Kidney (tissue), 14 donors: ENCODE data around the gene NID1. TPM values are rescaled to one million over a fixed set of nuclear protein-coding genes. Genes with fewer than 3 reads are reported as not detected.

ENCODE experiments used
- DNase-seq, 5 donors: peaks; one replicate each; pipeline ENCODE4 v3.0.0-alpha.2; 2013 to 2020
- FAIRE-seq: peaks from 2 replicates; lab custom pipeline; 2012; peaks lifted over from hg19 to GRCh38; lab: Jason Lieb, UNC
- H3K27ac ChIP-seq, 2 donors: one replicate each; pipeline ENCODE4 v1.7.0; 2013; ENCODE audit warnings: low read depth in 2 of 2, low read length in 2 of 2, inconsistent platforms in 1 of 2
- H3K27me3 ChIP-seq: one replicate; pipeline ENCODE4 v1.7.1; 2013; ENCODE audit warnings: low read length, inconsistent platforms; ENCODE audit not compliant: control insufficient read depth, insufficient read depth
- H3K36me3 ChIP-seq, 3 donors: one replicate each; pipeline versions ENCODE4 v1.7.0 to v1.7.1; 2013; ENCODE audit warnings: low read length in 3 of 3, control low read depth in 1 of 3, inconsistent platforms in 1 of 3; ENCODE audit not compliant: insufficient read depth in 3 of 3, control insufficient read depth in 2 of 3
- H3K4me1 ChIP-seq, 3 donors: one replicate each; pipeline versions ENCODE4 v1.7.0 to v1.7.1; 2013; ENCODE audit warnings: low read length in 3 of 3, inconsistent platforms in 1 of 3, low read depth in 1 of 3; ENCODE audit not compliant: control insufficient read depth in 2 of 3, insufficient read depth in 2 of 3
- H3K4me3 ChIP-seq, 3 donors: one replicate each; pipeline versions ENCODE4 v1.7.0 to v1.8.1; 2013; ENCODE audit warnings: low read length in 3 of 3, control low read depth in 1 of 3, inconsistent platforms in 1 of 3
- H3K9ac ChIP-seq, 3 donors: one replicate each; pipeline versions ENCODE4 v1.7.0 to v1.7.1; 2013; ENCODE audit warnings: low read length in 3 of 3, control low read depth in 1 of 3, inconsistent platforms in 1 of 3
- H3K9me3 ChIP-seq, 3 donors: one replicate each; pipeline versions ENCODE4 v1.7.0 to v1.7.1; 2013; ENCODE audit warnings: low read length in 3 of 3, control low read depth in 1 of 3, inconsistent platforms in 1 of 3; ENCODE audit not compliant: control insufficient read depth in 2 of 3, insufficient read depth in 1 of 3
- CTCF ChIP-seq: IDR thresholded peaks from 3 replicates; pipeline ENCODE4 v1.5.1; 2012; ENCODE audit warnings: mild to moderate bottlenecking, moderate library complexity, borderline replicate concordance; ENCODE audit not compliant: insufficient read depth; ENCODE audit errors: extremely low read depth
- intact Hi-C: fragments of 100-400 bp; cut with DNase I; formaldehyde crosslinking; loops from one replicate; pipeline ENCODE4 v1.11.1; 2022
- polyA plus RNA-seq: library from polyadenylated mRNA; stranded (reverse); fragments of 350-450 nt; fragmentation: Illumina TruSeq; extraction: RNeasy Lipid Tissue Mini Kit (QIAGEN cat#74804); gene quantifications from one replicate; pipeline ENCODE4 v1.2.3, GENCODE V29; 2014; ENCODE audit warnings: low read depth, low replicate concordance; ENCODE audit not compliant: insufficient read depth
- total RNA-seq: library from RNA; stranded (reverse); fragmentation: NEBNext Ultra II Directional; extraction: Animal tissue kit (Norgen Biotek cat#: 25700); gene quantifications from one replicate; pipeline ENCODE4 v1.2.1, GENCODE V29; 2021
- donor health status: control.
- donor health status: control.
- donor health status: control.
- donor health status: control.
- donor health status: control.
- donor health status: DM: yes; HTN: yes; CAD: no.
- donor health status: Normal renal cell carcinoma (clear cell type).

NID1 gene
- total and polyA plus RNA-seq, 2 donors from 2014 or later: 7.4 to 70.1 TPM

- H3K9ac ChIP-seq: no peak overlapping the region
- TF ChIP-seq CTCF: no peak
- no peaks in the 10 kb centered on the region for H3K27me3 ChIP-seq
- H3K4me3 ChIP-seq: no peak overlapping the region
- peaks cover 0 to 2% (median 0%) of the 10 kb centered on the region in 3 donors for H3K9me3 ChIP-seq
- DNase-seq: peak in 1 of 5 donors; percentile 10
- intact Hi-C loops: no loop called here
- H3K4me1 ChIP-seq: no peaks in the 10 kb centered on the region
- FAIRE-seq: no peak
- no peak overlapping the region for H3K27ac ChIP-seq
- no peaks in the 10 kb centered on the region for H3K36me3 ChIP-seq
These were observed 8.5 kb upstream of the NID1 start for GRCh38 chr1:236073307-236073897.

GRCh38 chr1:236072001-236072400, 7.1 kb upstream of the NID1 start:
- Histone ChIP-seq H3K9ac (no peak overlapping the region), H3K9me3 (peaks cover 0 to 2% (median 0%) of the 10 kb centered on the region in 3 donors), H3K4me3 (no peak overlapping the region), H3K36me3 (no peaks in the 10 kb centered on the region), H3K27ac (no peak overlapping the region), H3K27me3 (no peaks in the 10 kb centered on the region), H3K4me1 (peaks cover 0 to 5% (median 0%) of the 10 kb centered on the region in 3 donors)
- intact Hi-C loops: no loop called here
- no peak for FAIRE-seq
- no peak for TF ChIP-seq CTCF
- no peak for DNase-seq

GRCh38 chr1:236070753-236071152, 5.9 kb upstream of the NID1 start:
- Histone ChIP-seq H3K4me3 (no peak overlapping the region), H3K27me3 (no peaks in the 10 kb centered on the region), H3K4me1 (peaks cover 0 to 5% (median 3%) of the 10 kb centered on the region in 3 donors), H3K27ac (no peak overlapping the region), H3K9me3 (peaks cover 0 to 2% (median 0%) of the 10 kb centered on the region in 3 donors), H3K36me3 (no peaks in the 10 kb centered on the region), H3K9ac (no peak overlapping the region)
- no peak for TF ChIP-seq CTCF
- no peak for FAIRE-seq
- intact Hi-C loops: no loop called here
- no peak for DNase-seq
